GM19043 (cell line): ENCODE data around the gene FAT1.

Source experiments
- ATAC-seq: cut with Tn5 transposase; IDR thresholded peaks from one replicate; pipeline ENCODE4 v1.9.1; 2021; ENCODE audit warnings: low read depth; ENCODE audit not compliant: unreplicated experiment

The FAT1 gene

DNA sequence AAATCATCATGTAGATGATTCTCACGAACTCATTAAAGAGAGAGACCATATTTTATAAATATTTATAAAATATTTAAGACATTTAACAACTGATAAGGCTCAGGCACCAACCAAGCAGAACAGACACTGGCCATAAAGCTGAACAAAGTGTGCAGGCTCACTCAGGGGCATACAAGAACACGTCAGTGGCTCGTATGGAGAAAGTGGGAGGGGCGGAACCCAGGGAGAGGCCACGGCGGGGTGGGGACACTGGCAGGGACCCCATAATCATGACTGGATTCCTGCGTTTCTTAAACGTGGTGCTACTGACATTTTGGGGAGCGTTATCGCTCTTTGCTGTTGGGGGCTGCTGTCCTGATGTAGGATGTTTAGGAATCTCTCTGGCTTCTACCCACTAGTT lies 31.3 kb upstream of the FAT1 start:
- ATAC-seq: no peak

GRCh38 chr4:186752325-186752724 lies 28.7 kb upstream of the FAT1 start:
- no peak for ATAC-seq

- ATAC-seq: no peak
These were observed 26.1 kb upstream of the FAT1 start for GRCh38 chr4:186749611-186750281.

- ATAC-seq: no peak
These were observed 22.9 kb upstream of the FAT1 start for GRCh38 chr4:186746581-186746980.

DNA sequence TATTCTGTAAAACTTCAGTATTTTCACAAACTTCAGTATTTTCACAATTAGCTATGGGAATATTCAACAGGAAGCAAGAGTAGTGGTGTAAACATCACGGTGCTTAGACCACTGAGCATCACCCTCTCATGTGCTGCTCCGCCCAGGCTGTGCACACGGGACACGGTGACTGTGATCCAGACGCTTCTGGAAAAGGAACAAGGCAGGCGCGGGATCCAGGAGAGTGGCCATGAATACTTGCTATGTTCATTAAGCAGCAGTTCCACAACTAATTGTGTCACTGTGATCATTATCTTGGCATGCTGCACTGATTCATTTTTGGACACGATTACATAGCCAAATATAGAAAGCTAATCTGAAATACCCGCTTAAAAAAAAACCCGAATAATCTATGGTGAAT lies 19.6 kb upstream of the FAT1 start:
- ATAC-seq: no peak

DNA sequence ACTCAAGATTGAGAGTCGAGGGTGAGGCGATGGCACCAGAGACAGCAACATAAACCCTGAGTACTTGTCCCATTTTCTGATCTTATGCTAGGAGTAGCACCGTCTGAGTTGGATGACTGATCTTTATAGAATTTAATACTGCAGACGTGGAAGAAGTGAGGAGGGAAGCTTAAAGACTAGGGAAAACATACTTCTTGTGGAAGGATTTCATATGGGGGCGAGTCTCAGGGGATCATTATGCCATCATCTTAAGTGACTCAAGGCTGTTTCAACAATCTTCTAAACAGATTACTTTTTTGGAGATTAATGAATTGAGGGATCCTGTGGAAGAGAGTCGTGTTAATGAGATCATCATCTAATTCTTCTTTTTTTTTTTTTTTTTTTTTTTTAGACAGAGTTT lies 17.2 kb upstream of the FAT1 start:
- no peak for ATAC-seq

DNA sequence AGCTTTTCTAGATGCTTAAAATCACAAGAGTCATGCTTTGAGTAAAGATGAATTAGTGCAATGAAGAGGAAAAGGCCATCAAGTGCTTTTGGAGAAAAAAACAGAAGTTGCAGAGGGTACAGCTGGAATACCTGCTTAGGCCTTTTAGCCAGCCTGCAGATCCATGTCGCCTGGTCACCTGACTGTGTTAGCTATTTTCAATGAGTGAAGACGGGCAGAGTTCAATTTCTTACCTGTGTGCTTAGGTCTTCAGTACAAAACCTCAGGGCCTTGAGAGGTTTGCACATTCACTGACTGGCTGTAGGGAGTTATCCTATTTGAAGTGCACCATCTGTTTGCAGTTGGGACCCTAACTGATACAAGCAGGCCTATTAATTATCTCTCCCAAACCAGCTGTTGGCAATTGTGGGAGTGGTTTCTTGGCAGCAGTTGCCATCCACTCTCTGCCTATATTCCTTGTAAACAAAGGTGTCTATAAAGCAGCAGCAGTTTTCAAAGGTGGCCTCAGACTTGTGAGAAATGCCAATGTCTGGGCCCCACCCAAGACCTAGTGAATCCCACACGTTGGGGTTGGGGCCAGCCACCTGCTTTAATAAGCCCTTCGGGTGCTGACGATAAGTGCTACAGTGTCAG lies 16.3 kb upstream of the FAT1 start:
- no peak for ATAC-seq

DNA sequence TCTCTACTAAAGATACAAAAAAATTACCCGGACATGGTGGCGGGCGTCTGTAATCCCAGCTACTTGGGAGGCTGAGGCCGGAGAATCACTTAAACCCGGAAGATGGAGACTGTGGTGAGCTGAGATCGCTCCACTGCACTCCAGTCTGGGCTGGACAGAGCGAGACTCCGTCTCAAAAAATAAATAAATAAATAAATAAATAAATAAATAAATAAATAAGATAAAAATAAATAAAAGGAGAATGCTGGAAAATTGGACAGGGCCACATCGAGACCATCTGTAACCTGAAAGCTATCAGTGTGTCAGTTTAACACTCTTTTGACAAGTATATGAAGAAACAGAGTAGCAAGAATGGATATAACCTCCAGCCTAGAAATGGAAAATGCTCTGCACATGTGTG lies 15.7 kb upstream of the FAT1 start:
- no peak for ATAC-seq

GRCh38 chr4:186738421-186738820 lies 14.8 kb upstream of the FAT1 start:
- no peak for ATAC-seq

DNA sequence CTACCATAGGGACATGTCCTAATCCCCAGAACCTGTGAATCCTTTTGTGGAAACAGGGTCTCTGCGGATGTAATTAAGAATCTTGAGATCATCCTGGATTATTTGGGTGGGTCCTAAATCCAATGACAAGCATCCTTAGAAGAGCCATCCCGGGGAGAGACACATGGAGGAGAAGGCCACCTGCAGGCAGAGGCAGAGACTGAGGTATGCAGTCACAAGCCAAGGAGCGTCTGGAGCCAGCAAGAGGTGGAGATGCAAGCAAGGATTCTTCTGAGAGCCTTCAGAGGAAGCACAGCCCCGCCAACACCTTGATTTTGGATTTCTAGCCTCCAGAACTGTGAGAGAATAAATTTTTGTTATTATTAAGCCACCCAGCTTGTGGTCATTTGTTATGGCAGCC lies 13.8 kb upstream of the FAT1 start:
- no peak for ATAC-seq

DNA sequence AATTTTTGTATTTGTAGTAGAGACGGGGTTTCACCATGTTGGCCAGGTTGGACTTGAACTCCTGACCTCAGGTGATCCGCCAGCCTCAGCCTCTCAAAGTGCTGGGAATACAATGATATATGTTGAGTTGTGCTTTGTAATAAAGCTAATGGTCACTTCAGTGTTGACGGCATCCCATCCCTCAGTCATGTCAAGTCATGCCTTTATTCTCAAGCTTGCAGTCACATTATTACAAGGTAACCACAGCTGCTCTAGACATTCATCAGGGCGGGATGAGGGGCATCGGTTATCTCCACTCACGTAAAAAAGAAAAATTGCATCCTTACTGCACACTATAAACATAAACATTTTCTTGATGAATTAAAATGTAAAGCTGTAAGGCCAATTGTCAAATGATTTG lies 12.8 kb upstream of the FAT1 start:
- no peak for ATAC-seq

- no peak for ATAC-seq
These were observed 10.6 kb upstream of the FAT1 start for GRCh38 chr4:186734251-186734650.

- ATAC-seq: no peak
These were observed 10.1 kb upstream of the FAT1 start for GRCh38 chr4:186733778-186734177.

DNA sequence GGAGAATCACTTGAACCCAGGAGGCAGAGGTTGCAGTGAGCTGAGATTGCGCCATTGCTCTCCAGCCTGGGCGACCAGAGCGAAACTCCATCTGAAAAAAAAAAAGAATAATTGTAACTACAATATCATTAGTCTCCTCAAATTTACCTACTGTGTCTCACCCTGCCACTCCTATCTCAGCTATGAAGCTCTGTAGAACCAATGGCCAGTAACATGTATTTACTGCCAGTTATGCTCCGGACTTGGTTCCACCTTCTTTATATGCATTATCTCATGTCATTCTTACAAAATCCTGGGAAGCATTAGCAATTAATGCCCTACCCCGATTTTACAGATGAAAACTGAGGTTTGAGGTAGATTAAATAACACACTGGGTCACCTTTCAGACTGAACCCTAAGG lies 7.0 kb upstream of the FAT1 start:
- no peak for ATAC-seq

DNA sequence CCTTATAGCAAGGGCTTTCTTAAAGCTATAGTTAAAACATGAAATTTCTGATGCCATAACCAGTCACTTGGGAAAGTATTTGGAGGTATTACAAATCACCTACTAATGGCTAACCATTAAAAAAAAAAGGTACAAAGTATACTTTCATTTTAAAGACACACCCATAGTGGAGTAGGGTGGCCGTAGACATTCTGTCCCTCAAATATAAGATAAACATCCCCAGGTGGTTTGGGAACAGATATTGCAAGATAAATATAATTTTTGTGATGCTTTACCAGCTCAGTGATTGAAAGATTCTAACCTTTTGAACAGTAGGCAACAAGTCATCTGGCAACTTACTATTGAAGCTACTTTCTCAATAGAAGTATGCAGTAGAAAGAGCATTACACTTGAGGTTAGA lies 6.2 kb upstream of the FAT1 start:
- ATAC-seq: no peak

- ATAC-seq: no peak
These were observed 5.1 kb upstream of the FAT1 start for GRCh38 chr4:186728631-186729271.

- no peak for ATAC-seq
These were observed 4.4 kb upstream of the FAT1 start for GRCh38 chr4:186727977-186728519.

- no peak for ATAC-seq
These were observed 3.7 kb upstream of the FAT1 start for GRCh38 chr4:186727169-186727976.

DNA sequence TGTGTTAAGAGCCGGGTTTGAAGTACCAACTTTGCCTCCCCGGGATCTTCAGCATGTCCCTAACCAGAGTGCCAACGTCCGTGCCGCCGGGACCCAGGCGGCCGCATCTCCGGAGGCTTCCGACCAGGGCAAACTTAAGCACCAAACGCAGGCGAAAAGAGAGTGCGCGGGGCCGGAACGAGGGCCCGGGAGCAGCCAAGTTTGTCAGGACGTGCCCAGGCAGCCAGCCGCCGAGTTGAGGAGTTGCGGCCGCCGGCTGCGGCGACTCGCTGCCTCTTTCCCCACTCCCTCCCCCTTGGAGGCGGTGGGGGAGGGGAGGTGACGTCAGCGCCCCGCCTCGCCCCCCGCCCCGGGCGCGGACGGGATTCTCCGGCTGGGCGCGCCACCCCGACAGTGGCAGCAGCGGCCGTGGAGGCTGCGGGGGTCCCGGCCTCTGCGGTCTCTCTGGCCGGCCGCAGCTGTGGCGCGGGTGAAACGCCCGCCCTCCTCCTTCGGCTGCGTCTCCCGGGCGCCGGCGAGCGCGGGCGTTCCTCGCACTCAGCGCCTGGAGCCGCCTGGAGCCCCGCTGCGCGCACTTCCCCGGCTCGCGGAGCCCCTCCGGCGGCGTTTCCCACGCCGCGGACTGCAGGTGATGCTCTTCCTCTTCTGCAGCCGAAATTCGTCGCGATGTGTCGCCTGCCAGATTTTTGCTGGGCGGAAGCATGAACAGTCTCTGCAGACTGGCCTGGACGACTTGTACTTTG lies 2.9 kb upstream of the FAT1 start:
- ATAC-seq: no peak
